ENCODE measurements around the gene MESP2. TPM values are rescaled to one million over a fixed set of nuclear protein-coding genes. Genes with fewer than 3 reads are reported as not detected.

MESP2 gene
- total and polyA plus RNA-seq, 2 of the 13 experiments (the other 11 are each of a cell fraction or from before 2014, with no cell fraction given), result not detected

- TF ChIP-seq, protein P1, sequence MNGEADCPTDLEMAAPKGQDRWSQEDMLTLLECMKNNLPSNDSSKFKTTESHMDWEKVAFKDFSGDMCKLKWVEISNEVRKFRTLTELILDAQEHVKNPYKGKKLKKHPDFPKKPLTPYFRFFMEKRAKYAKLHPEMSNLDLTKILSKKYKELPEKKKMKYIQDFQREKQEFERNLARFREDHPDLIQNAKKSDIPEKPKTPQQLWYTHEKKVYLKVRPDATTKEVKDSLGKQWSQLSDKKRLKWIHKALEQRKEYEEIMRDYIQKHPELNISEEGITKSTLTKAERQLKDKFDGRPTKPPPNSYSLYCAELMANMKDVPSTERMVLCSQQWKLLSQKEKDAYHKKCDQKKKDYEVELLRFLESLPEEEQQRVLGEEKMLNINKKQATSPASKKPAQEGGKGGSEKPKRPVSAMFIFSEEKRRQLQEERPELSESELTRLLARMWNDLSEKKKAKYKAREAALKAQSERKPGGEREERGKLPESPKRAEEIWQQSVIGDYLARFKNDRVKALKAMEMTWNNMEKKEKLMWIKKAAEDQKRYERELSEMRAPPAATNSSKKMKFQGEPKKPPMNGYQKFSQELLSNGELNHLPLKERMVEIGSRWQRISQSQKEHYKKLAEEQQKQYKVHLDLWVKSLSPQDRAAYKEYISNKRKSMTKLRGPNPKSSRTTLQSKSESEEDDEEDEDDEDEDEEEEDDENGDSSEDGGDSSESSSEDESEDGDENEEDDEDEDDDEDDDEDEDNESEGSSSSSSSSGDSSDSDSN (CRISPR knock-in tag; IDR thresholded peaks at IDR 0.05), result peak; percentile 94
- TF ChIP-seq HOXA3 (CRISPR knock-in tag; IDR thresholded peaks at IDR 0.05), result peak; percentile 92
- no peak for TF ChIP-seq MXD1 (CRISPR knock-in tag; IDR thresholded peaks at IDR 0.05)
- TF ChIP-seq JDP2 (CRISPR knock-in tag; IDR thresholded peaks at IDR 0.05; ENCODE audit: borderline replicate concordance), result no peak
- TF ChIP-seq ZNF674 (CRISPR knock-in tag; IDR thresholded peaks at IDR 0.05; ENCODE audit: low read depth), result no peak
- TF ChIP-seq, protein P2, sequence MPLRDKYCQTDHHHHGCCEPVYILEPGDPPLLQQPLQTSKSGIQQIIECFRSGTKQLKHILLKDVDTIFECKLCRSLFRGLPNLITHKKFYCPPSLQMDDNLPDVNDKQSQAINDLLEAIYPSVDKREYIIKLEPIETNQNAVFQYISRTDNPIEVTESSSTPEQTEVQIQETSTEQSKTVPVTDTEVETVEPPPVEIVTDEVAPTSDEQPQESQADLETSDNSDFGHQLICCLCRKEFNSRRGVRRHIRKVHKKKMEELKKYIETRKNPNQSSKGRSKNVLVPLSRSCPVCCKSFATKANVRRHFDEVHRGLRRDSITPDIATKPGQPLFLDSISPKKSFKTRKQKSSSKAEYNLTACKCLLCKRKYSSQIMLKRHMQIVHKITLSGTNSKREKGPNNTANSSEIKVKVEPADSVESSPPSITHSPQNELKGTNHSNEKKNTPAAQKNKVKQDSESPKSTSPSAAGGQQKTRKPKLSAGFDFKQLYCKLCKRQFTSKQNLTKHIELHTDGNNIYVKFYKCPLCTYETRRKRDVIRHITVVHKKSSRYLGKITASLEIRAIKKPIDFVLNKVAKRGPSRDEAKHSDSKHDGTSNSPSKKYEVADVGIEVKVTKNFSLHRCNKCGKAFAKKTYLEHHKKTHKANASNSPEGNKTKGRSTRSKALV (CRISPR knock-in tag; IDR thresholded peaks at IDR 0.05), result peak; percentile 59; the same call in 1 of the 2 replicates
- TF ChIP-seq NFIB (CRISPR knock-in tag; IDR thresholded peaks at IDR 0.05; ENCODE audit: borderline replicate concordance), result no peak
- peak; percentile 94 for TF ChIP-seq PHF21A (CRISPR knock-in tag; IDR thresholded peaks at IDR 0.05)
- TF ChIP-seq NR2F6 (IDR thresholded peaks at IDR 0.05), result peak; percentile 51
- peak; percentile 89 for TF ChIP-seq NR2F6 (CRISPR knock-in tag; IDR thresholded peaks at IDR 0.05)
- TF ChIP-seq MXD4 (CRISPR knock-in tag; IDR thresholded peaks at IDR 0.05), result no peak; the same call in 1 of the 2 replicates
- TF ChIP-seq, protein P3, sequence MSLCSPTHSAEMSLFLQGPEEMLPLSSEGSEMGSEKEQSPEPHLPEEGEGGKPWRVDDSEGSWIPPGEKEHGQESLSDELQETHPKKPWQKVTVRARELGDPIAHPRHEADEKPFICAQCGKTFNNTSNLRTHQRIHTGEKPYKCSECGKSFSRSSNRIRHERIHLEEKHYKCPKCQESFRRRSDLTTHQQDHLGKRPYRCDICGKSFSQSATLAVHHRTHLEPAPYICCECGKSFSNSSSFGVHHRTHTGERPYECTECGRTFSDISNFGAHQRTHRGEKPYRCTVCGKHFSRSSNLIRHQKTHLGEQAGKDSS (CRISPR knock-in tag; IDR thresholded peaks at IDR 0.05; ENCODE audit: borderline replicate concordance, low read depth), result peak; percentile 85
- peak; percentile 57; the same call in 1 of the 2 replicates for TF ChIP-seq ZNF501 (CRISPR knock-in tag; IDR thresholded peaks at IDR 0.05)
- TF ChIP-seq, protein P4, sequence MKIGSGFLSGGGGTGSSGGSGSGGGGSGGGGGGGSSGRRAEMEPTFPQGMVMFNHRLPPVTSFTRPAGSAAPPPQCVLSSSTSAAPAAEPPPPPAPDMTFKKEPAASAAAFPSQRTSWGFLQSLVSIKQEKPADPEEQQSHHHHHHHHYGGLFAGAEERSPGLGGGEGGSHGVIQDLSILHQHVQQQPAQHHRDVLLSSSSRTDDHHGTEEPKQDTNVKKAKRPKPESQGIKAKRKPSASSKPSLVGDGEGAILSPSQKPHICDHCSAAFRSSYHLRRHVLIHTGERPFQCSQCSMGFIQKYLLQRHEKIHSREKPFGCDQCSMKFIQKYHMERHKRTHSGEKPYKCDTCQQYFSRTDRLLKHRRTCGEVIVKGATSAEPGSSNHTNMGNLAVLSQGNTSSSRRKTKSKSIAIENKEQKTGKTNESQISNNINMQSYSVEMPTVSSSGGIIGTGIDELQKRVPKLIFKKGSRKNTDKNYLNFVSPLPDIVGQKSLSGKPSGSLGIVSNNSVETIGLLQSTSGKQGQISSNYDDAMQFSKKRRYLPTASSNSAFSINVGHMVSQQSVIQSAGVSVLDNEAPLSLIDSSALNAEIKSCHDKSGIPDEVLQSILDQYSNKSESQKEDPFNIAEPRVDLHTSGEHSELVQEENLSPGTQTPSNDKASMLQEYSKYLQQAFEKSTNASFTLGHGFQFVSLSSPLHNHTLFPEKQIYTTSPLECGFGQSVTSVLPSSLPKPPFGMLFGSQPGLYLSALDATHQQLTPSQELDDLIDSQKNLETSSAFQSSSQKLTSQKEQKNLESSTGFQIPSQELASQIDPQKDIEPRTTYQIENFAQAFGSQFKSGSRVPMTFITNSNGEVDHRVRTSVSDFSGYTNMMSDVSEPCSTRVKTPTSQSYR (CRISPR knock-in tag; IDR thresholded peaks at IDR 0.05; ENCODE audit: borderline replicate concordance), result peak; percentile 65; the same call in 1 of the 2 replicates
- no peak for TF ChIP-seq ZNF10 (CRISPR knock-in tag; IDR thresholded peaks at IDR 0.05; ENCODE audit: borderline replicate concordance, low read depth)
- peak; percentile 44 for TF ChIP-seq XRCC5 (optimal IDR thresholded peaks at IDR 0.05; ENCODE audit: low read length)
- TF ChIP-seq FOXO1 (CRISPR knock-in tag; IDR thresholded peaks at IDR 0.05), result peak; percentile 80
- TF ChIP-seq ZNF451 (CRISPR knock-in tag; IDR thresholded peaks at IDR 0.05), result peak; percentile 93; the same call in 1 of the 2 replicates
- no peak; the same call in 1 of the 2 replicates for TF ChIP-seq SRY (CRISPR knock-in tag; IDR thresholded peaks at IDR 0.05)
- TF ChIP-seq ERF (CRISPR knock-in tag; IDR thresholded peaks at IDR 0.05), result peak; percentile 87; the same call in 1 of the 2 replicates
- no peak for TF ChIP-seq U2AF2 (IDR thresholded peaks at IDR 0.05; ENCODE audit: low read depth, low read length)
Measured at GRCh38 chr15:89806559-89807550, 30.7 kb downstream of the MESP2 start (continued).
